PFSK-1 (cell line): ENCODE measurements around the gene KLF9.

Experiments used
- FOXP2 ChIP-seq: optimal IDR thresholded peaks from 2 replicates; pipeline ENCODE3; 2011; ENCODE audit warnings: borderline replicate concordance, control low read depth, inconsistent platforms; ENCODE audit not compliant: insufficient read depth; ENCODE audit errors: extremely low read length, extremely low read depth
- POLR2AphosphoS5 ChIP-seq: IDR thresholded peaks from 2 replicates; pipeline ENCODE4 v1.6.1; 2012; ENCODE audit warnings: low read depth, mild to moderate bottlenecking, control low read depth, low read length, moderate library complexity
- SIN3A ChIP-seq: IDR thresholded peaks from 2 replicates; pipeline ENCODE4 v1.6.1; 2012; ENCODE audit warnings: mild to moderate bottlenecking, low read length, moderate library complexity, borderline replicate concordance; ENCODE audit not compliant: insufficient read depth
- TAF1 ChIP-seq: IDR thresholded peaks from 2 replicates; pipeline ENCODE4 v1.6.1; 2012; ENCODE audit warnings: low read length, control low read depth, borderline replicate concordance; ENCODE audit not compliant: insufficient read depth
- TF ChIP-seq, protein P1 (sequence below), 2 experiments: IDR thresholded peaks; 2 replicates each; pipeline versions ENCODE4 v1.6.1 to v1.8.0; 2011 to 2012; ENCODE audit warnings: low read depth in 2 of 2, low read length in 2 of 2, control low read depth in 1 of 2, inconsistent platforms in 1 of 2, mild to moderate bottlenecking in 1 of 2, moderate library complexity in 1 of 2; ENCODE audit not compliant: insufficient read depth in 1 of 2

DNA sequence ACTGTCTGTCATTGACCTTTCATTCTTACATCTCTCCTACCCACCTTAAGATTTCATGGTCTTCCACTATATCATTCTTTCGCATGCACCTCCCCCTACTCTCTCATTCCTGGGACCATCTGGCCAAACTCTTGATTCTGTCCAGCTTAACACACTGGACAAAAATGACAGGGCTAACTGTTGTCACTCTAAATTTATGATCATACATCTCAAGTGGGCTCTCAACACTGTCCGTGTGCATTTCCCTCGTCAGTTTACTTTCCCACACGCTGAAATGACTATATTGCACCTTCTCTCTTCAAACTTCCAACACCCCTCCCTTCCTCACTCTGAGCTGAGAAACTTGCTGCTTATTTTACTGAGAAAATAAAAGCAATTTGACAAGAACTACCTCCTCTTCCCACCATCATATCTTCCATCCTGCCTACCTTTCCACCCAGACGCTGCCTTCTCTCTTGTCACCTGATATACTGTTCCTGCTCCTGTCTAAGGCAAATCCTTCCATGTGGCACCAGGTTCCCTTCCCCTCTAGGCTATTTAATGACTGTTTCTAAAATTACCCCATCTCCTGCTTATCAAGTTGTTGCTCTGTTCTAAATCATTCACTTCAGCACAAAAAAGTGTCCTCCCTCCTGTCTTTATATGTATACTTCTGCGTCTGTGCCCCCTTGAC lies 8.1 kb upstream of the KLF9 start:
- TF ChIP-seq, protein P1, sequence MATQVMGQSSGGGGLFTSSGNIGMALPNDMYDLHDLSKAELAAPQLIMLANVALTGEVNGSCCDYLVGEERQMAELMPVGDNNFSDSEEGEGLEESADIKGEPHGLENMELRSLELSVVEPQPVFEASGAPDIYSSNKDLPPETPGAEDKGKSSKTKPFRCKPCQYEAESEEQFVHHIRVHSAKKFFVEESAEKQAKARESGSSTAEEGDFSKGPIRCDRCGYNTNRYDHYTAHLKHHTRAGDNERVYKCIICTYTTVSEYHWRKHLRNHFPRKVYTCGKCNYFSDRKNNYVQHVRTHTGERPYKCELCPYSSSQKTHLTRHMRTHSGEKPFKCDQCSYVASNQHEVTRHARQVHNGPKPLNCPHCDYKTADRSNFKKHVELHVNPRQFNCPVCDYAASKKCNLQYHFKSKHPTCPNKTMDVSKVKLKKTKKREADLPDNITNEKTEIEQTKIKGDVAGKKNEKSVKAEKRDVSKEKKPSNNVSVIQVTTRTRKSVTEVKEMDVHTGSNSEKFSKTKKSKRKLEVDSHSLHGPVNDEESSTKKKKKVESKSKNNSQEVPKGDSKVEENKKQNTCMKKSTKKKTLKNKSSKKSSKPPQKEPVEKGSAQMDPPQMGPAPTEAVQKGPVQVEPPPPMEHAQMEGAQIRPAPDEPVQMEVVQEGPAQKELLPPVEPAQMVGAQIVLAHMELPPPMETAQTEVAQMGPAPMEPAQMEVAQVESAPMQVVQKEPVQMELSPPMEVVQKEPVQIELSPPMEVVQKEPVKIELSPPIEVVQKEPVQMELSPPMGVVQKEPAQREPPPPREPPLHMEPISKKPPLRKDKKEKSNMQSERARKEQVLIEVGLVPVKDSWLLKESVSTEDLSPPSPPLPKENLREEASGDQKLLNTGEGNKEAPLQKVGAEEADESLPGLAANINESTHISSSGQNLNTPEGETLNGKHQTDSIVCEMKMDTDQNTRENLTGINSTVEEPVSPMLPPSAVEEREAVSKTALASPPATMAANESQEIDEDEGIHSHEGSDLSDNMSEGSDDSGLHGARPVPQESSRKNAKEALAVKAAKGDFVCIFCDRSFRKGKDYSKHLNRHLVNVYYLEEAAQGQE (IDR thresholded peaks at IDR 0.05; ENCODE audit: insufficient read depth in 1 of 2, low read depth in 2 of 2, low read length in 2 of 2) = no peak
- TF ChIP-seq POLR2AphosphoS5 (no peak), TAF1 (no peak), SIN3A (no peak), FOXP2 (no peak)
